ENCODE data around the gene NR1I2. TPM values are rescaled to one million over a fixed set of nuclear protein-coding genes. Genes with fewer than 3 reads are reported as not detected.

NR1I2 gene
- total RNA-seq, 1 donor from 2014 or later: not detected

DNA sequence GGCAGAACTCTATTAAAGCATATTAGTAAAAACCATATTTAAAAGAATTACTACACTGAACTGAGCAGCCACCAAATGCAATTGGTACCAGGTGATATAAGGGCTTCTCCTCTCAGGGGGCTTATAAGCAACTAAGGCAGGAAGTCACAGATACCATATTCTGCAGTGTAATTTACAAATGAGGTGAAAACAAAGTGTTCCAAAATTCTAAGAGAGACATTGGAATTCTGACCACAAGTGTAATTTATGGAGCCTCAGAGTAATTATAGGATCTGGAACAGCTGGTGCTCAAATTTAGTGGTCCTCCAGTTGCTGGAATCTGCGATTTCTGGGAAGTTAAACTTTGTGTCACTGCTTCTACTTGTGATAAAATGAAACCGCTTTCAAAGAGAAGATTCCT lies 3.1 kb upstream of the NR1I2 start:
- no peak for DNase-seq (ENCODE audit: extremely low read depth, low read depth, low spot score)

- no peak for DNase-seq (ENCODE audit: extremely low read depth, low read depth, low spot score)
Observed at GRCh38 chr3:119779731-119780383, 2.0 kb upstream of the NR1I2 start.

DNA sequence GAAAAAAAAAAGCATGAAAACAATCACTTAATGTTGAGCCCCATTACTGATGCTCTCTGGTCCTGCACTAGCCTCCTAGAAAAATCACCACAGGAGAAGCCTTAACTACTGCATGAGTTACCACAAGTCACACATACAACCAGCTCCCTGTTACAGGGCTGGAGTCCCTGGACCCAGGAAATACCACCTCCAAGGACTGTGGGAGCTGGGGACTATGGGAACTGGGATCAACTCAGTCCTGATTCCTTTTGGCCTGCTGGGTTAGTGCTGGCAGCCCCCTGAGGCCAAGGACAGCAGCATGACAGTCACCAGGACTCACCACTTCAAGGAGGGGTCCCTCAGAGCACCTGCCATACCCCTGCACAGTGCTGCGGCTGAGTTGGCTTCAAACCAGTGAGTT lies 559 bp downstream of the NR1I2 start:
- DNase-seq (ENCODE audit: extremely low read depth, low read depth, low spot score): no peak

DNA sequence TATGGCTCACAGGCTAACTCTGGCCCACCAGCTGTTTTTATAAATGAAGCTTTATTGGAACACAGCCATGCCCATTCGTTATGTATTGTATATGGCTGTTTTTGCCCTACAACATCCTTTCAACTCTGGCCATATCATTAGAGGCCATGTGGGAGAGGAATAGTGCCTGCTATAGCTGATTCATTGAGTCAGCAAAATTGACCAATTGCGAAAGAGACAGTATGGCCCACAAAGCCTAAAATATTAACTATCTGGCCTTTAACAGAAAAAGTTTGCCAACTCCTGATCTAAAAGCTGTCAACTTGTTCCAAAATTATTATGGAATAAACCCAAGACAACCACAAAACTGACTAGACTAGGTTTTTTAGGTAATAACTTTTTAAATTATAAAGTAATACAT lies 1.4 kb downstream of the NR1I2 start:
- DNase-seq (ENCODE audit: extremely low read depth, low read depth, low spot score): no peak

- DNase-seq (ENCODE audit: extremely low read depth, low read depth, low spot score): no peak
Observed at GRCh38 chr3:119783883-119784282, 2.0 kb downstream of the NR1I2 start.

- no peak for DNase-seq (ENCODE audit: extremely low read depth, low read depth, low spot score)
Observed at GRCh38 chr3:119786409-119786808, 4.5 kb downstream of the NR1I2 start.

DNA sequence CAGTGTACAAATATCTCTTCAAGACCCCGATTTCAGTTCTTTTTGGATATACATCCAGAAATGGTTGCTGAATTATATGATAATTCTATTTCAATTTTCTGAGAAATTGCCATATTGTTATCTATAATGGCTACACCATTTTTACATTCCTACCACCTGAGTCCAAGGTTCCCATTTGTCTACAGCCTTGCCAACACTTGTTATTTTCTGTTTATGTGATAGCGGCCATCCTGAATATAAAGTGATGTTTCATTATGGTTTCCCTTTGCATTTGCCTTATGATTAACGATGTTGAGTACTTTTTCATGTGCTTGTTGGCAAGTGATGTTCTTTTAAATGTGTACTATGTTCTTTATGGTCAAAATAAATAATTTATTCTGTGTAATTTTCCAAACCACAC lies 8.5 kb downstream of the NR1I2 start:
- DNase-seq (ENCODE audit: extremely low read depth, low read depth, low spot score): no peak

DNA sequence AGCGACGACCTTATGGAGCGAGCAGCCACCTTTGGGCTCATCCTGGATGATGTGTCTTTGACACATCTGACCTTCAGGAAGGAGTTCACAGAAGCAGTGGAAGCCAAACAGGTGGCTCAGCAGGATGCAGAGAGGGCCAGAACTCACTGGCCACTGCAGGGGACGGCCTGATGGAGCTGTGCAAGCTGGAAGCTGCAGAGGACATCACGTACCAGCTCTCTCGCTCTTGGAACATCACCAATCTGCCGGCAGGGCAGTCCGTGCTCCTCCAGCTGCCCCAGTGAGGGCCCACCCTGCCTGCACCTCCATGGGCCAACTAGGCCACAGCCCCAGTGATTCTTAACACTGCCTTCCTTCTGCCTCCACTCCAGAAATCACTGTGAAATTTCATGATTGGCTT lies 10.4 kb downstream of the NR1I2 start:
- DNase-seq (ENCODE audit: extremely low read depth, low read depth, low spot score): no peak

GRCh38 chr3:119794401-119794800 lies 12.5 kb downstream of the NR1I2 start:
- DNase-seq (ENCODE audit: extremely low read depth, low read depth, low spot score): no peak

DNA sequence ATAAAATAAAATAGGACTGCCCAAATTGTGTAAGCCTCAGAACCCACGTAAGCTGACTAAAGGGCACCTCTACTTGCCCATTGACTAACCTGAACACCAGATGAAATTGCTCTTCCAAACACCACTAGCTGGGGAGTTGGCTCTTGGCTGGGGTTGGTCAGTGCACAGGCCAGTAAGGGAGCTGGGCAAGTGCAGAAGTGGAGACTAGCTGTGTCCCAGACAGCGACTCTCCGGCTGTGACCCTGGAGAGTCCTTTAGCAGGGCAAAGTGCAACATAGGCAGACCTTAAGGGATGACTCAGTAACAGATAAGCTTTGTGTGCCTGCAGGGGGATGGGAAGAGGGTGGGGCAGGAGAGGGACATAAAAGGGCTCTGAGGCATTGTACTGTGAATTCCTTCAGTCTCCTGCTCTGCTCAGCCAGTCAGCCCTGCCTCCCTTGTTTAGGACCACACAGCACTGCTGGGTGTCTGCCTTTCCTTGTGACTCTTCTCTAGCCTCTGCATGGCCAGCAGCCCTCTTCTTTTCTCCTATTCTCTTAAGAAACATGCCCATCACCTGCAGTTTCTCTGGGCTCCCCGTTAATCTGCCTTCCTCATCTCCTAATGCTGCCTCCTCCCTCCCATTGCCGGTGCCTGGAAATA lies 13.2 kb downstream of the NR1I2 start:
- no peak for DNase-seq (ENCODE audit: extremely low read depth, low read depth, low spot score)

DNA sequence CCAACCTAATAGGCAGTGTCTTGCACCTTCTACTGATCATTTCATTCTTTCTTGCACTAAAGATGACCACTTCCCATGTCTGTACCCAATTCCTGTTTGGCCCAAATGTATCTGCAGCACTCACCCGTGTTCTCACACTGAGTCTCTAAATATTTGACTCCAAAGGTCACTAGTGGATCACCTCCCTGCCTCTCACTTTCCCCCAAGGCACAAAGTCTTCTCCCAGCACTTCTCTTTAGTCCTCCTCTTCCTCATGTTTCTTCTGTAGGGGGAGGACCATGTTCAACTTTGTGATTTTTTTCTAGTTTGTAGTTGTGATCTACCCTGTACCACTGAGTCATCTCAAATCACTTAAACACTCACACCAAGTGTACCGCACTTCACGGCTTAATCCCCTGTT lies 13.9 kb downstream of the NR1I2 start:
- no peak for DNase-seq (ENCODE audit: extremely low read depth, low read depth, low spot score)

- DNase-seq (ENCODE audit: extremely low read depth, low read depth, low spot score): no peak
Observed at GRCh38 chr3:119796368-119796767, 14.5 kb downstream of the NR1I2 start.

GRCh38 chr3:119796785-119797184 lies 14.9 kb downstream of the NR1I2 start:
- no peak for DNase-seq (ENCODE audit: extremely low read depth, low read depth, low spot score)

GRCh38 chr3:119800844-119801243 lies 18.9 kb downstream of the NR1I2 start:
- no peak for DNase-seq (ENCODE audit: extremely low read depth, low read depth, low spot score)

GRCh38 chr3:119808244-119808643 lies 26.3 kb downstream of the NR1I2 start:
- no peak for DNase-seq (ENCODE audit: extremely low read depth, low read depth, low spot score)

DNA sequence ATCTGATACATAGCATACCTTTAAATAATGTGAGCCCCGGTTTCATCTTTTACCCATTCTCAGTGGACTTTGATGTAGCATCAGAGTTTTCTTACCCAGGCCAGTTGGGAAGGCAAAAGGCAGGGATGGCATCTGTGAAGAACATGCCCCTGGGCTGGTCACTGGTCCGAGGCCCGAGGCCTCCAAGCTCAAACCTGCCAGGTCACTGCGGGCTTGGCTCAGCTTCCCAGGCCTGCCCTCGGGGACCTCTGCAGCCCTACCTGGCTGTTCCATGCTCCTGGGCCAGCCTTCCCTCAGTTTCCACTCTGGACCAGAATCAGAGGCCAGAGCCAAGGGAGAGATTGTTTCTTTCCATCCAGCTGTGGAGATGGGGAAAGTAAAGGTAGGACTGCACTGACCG lies 26.9 kb downstream of the NR1I2 start:
- DNase-seq (ENCODE audit: extremely low read depth, low read depth, low spot score): no peak

DNA sequence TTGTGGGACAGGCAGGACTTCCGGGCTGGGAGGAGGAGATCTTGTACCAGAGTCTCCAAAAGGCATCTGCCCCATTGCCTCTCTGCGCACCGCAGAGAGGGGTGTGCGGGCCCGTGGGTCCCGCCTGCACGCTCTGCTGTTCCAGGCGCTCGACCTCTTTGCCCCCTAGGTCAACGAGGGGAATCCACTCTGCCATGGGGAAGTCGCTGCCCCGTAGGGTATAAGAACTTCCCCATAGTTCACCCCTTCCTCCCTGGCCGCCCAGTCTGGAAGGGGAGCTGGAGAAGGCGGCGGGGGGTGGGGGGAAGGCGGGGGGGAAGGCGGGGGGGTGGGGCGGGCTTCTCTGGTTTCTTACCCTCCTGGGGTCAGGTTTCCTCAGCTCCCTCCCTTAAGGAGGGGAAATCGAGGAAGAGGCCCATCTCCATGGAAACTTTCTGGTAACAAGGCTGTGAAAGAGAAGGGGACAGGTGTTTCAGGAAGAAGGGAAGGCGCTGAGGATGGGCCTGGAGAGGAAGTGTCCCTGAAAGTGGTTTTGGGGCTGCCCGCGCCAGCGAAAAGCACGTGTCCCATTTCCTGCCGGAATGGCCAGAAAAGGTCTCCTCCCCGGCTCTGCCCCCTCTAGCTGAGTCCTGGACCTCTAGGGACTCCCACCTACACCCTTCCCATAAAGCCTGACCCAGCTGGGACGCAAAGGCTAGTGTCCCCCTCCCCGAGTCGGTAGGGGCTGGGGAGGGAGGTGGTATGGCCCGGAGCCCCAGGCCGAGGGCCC lies 27.5 kb downstream of the NR1I2 start:
- DNase-seq (ENCODE audit: extremely low read depth, low read depth, low spot score): no peak

DNA sequence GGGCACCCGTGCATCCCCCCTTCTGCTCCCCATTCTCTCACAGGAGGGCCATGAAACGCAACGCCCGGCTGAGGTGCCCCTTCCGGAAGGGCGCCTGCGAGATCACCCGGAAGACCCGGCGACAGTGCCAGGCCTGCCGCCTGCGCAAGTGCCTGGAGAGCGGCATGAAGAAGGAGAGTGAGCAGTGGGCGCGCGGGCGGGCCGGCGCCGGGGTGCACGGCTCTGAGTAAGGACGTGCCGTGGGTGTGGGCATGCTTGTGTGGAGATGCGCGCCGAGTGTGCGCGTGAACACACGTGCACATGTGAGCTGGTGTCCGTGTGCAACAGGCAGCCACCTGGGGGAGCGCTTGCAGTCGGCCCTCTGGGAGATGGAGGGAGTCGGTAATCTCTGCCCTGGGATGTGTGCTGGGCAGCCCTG lies 28.1 kb downstream of the NR1I2 start:
- no peak for DNase-seq (ENCODE audit: extremely low read depth, low read depth, low spot score)

DNA sequence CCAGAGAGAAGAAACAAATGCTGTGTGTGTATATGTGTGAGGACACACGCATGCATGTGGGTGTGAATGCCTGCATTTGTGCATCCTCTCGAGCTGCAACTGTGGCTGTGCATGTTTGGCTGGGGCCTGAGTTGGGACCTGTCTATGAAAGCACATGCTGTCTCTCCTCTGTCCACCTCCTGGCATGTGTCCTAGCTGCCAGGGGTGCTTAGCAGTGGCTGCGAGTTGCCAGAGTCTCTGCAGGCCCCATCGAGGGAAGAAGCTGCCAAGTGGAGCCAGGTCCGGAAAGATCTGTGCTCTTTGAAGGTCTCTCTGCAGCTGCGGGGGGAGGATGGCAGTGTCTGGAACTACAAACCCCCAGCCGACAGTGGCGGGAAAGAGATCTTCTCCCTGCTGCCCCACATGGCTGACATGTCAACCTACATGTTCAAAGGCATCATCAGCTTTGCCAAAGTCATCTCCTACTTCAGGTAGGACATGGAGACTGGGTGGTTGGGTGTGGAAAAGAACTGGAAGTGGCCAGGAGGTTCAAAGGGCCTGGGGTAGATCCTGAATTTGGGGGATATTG lies 30.7 kb downstream of the NR1I2 start:
- no peak for DNase-seq (ENCODE audit: extremely low read depth, low read depth, low spot score)

- DNase-seq (ENCODE audit: extremely low read depth, low read depth, low spot score): no peak
Observed at GRCh38 chr3:119815716-119816115, 33.8 kb downstream of the NR1I2 start.

GRCh38 chr3:119817071-119817470 lies 35.2 kb downstream of the NR1I2 start:
- DNase-seq (ENCODE audit: extremely low read depth, low read depth, low spot score): no peak
